BJ (cell line): ENCODE measurements around the gene ETV6. TPM values are rescaled to one million over a fixed set of nuclear protein-coding genes. Genes with fewer than 3 reads are reported as not detected.

ENCODE experiments used
- CTCF ChIA-PET: fragments of 350-600 bp; formaldehyde crosslinking; extraction: SDS; loops from one replicate; lab custom pipeline; 2021; ENCODE audit warnings: antibody characterized with exemption, inconsistent platforms; lab: Yijun Ruan, JAX
- POLR2A ChIA-PET: fragments of 300-600 bp; sonication (Branson Sonifier 250); formaldehyde crosslinking; extraction: SDS; loops from one replicate; lab custom pipeline; 2021; ENCODE audit warnings: antibody characterized with exemption; lab: Charles Lee
- DNase-seq: peaks from one replicate; pipeline ENCODE4 v3.0.0-alpha.2; 2011; ENCODE audit warnings: low read depth
- H3K27me3 ChIP-seq: 2 replicates; pipeline ENCODE4 v1.6.0; 2011; ENCODE audit warnings: low read length; ENCODE audit not compliant: control insufficient read depth, insufficient read depth
- H3K36me3 ChIP-seq: 2 replicates; pipeline ENCODE4 v1.5.1; 2011; ENCODE audit warnings: low read length; ENCODE audit not compliant: control insufficient read depth, insufficient read depth
- H3K4me3 ChIP-seq: 2 replicates; pipeline ENCODE4 v1.5.1; 2011; ENCODE audit warnings: low read depth, mild to moderate bottlenecking, control low read depth, low read length
- polyA plus RNA-seq: library from polyadenylated mRNA; depleted of rRNA; stranded (reverse); fragments of >200 nt; gene quantifications from 2 replicates; pipeline ENCODE4 v1.2.3, GENCODE V29; 2011
- TF ChIP-seq, protein P1 (sequence below): IDR thresholded peaks from 2 replicates; pipeline ENCODE4 v1.5.1; 2011; ENCODE audit warnings: low read depth, mild to moderate bottlenecking, control low read depth, inconsistent platforms, low read length, moderate library complexity; ENCODE audit not compliant: insufficient read depth

The ETV6 gene
- polyA plus RNA-seq, 1 experiment, result 10.7 TPM

DNA sequence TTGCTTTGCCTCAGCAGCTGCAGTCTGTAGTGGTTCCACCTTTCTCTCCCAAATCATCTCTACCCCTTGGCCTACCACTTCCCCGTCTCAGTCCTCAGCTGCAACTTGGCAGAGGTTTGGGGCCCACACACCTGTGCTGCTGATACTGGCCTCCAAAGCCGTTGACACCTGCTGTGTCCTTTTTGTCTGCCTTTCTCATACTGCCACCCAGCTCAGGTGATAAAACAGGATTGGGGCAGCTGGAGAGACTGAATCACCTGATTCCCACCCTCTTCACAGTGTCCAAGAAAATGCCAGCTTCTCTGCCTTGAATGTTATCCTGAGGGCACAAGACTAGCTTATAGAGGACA lies 103.7 kb downstream of the ETV6 start:
- POLR2A ChIA-PET, result no interaction called here
- TF ChIP-seq, protein P1, sequence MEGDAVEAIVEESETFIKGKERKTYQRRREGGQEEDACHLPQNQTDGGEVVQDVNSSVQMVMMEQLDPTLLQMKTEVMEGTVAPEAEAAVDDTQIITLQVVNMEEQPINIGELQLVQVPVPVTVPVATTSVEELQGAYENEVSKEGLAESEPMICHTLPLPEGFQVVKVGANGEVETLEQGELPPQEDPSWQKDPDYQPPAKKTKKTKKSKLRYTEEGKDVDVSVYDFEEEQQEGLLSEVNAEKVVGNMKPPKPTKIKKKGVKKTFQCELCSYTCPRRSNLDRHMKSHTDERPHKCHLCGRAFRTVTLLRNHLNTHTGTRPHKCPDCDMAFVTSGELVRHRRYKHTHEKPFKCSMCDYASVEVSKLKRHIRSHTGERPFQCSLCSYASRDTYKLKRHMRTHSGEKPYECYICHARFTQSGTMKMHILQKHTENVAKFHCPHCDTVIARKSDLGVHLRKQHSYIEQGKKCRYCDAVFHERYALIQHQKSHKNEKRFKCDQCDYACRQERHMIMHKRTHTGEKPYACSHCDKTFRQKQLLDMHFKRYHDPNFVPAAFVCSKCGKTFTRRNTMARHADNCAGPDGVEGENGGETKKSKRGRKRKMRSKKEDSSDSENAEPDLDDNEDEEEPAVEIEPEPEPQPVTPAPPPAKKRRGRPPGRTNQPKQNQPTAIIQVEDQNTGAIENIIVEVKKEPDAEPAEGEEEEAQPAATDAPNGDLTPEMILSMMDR, result no peak
- CTCF ChIA-PET, result no interaction called here
- no peak for DNase-seq
- no peaks in the 10 kb centered on the region for H3K27me3 ChIP-seq
- H3K36me3 ChIP-seq, result peaks cover 6% of the 10 kb centered on the region
- H3K4me3 ChIP-seq, result no peak overlapping the region

DNA sequence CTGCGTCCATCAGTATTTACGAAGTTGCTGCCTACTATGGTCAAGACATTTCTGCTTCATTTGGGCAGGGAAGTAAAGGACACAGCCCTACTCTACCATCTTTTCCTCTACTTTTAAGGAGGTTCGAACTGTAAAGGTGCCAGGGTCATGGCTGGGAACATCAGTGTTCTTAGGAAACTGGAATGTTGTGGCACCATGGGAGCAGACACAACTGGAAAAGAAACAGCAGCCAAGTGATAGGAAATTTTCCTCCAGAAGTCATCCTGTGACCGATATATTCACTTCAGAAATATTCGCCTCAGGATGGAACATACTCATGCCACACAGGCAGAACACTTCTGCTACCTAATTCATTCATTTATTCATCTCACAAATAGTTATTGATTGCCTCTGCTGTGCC lies 104.4 kb downstream of the ETV6 start:
- TF ChIP-seq, protein P1, result no peak
- Histone ChIP-seq H3K36me3 (peaks cover 6% of the 10 kb centered on the region), H3K4me3 (no peak overlapping the region), H3K27me3 (no peaks in the 10 kb centered on the region)
- CTCF ChIA-PET, result no interaction called here
- no peak for DNase-seq
- POLR2A ChIA-PET, result no interaction called here

DNA sequence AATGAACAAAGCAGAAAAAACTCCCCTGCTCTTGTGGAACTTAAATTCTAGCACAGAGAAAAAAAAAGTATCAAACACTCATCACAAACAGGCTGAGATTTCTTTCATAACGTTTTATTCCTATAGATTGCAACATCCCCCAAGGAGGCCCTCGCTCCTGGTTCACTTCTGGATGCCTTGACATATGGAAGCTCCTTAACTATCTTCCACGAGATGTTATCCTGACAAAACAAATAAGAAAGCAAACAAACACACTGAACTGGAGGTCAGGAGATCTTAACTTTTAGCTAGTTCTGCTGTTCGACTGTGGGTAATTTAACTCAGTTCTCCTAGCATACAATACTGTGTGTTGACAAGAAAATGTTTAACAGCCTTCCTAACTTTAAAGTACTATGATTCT lies 104.8 kb downstream of the ETV6 start:
- ChIA-PET CTCF (no interaction called here), POLR2A (no interaction called here)
- DNase-seq, result no peak
- Histone ChIP-seq H3K27me3 (no peaks in the 10 kb centered on the region), H3K36me3 (peaks cover 6% of the 10 kb centered on the region), H3K4me3 (no peak overlapping the region)
- TF ChIP-seq, protein P1, result no peak

DNA sequence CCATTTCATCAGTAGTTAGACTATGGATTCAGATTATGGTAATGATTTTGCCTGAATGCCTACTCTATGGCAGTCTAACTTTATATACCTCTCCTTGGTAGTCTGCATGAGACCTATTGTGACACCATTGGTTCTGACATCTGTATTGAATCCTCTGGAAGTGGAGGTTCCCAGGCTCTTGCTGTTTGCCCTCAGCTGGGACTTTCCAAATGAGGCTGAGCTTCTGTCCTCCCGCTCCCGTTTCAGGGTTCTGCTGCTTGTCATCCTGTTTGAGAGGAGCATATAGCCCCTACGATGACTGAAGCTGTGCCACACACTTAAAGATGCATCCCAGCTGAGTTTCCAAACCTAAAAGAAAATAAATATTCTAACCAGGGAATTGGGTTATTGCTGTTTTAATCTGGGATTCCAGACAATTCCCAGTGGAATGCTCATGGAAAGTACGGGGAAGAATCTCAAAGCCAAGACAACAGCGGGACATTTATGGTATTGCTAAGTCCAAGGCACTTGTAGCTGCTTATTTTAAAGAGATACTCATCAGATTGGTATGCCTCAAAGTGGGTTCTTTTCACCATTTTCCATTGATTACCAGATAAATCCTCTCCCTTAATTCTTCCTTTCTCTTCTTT lies 105.9 kb downstream of the ETV6 start:
- no peak for DNase-seq
- Histone ChIP-seq H3K4me3 (no peak overlapping the region), H3K36me3 (peaks cover 6% of the 10 kb centered on the region), H3K27me3 (no peaks in the 10 kb centered on the region)
- CTCF ChIA-PET, result interaction anchor here (0.8 kb wide), 1 partner anchor 11 kb away, joined by 3 read pairs; no protein-coding TSS in a partner anchor
- POLR2A ChIA-PET, result no interaction called here
- TF ChIP-seq, protein P1, result no peak

DNA sequence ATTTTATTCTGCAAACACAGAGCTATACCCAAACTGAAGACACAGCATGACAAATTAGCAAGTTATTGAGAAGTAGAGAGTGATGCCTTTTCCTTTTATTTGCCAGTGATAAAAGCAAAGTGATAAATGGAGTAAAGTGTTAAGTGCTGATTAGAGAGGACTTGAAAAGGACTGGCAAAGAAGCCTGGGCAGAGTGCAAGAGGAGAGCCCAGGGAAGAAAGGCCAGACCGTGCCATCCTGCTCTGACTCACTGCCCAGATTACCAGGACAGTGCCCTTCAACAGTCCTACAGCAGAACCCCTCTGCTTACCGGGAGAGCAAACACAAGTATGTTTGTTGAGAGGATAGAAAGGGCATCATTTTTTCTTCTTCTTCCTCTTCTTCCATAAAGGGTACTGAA lies 106.5 kb downstream of the ETV6 start:
- CTCF ChIA-PET, result interaction anchor here (0.8 kb wide), 1 partner anchor 12 kb away, joined by 3 read pairs; no protein-coding TSS in a partner anchor
- DNase-seq, result no peak
- H3K4me3 ChIP-seq, result no peak overlapping the region
- peaks cover 6% of the 10 kb centered on the region for H3K36me3 ChIP-seq
- no peaks in the 10 kb centered on the region for H3K27me3 ChIP-seq
- POLR2A ChIA-PET, result no interaction called here
- TF ChIP-seq, protein P1, result no peak
